GM19463 (cell line): ENCODE results near the gene MAP10.

Experiments
- ATAC-seq: cut with Tn5 transposase; IDR thresholded peaks from one replicate; pipeline ENCODE4 v1.9.1; 2021; ENCODE audit warnings: mild to moderate bottlenecking, moderate library complexity; ENCODE audit not compliant: unreplicated experiment

The MAP10 gene

DNA sequence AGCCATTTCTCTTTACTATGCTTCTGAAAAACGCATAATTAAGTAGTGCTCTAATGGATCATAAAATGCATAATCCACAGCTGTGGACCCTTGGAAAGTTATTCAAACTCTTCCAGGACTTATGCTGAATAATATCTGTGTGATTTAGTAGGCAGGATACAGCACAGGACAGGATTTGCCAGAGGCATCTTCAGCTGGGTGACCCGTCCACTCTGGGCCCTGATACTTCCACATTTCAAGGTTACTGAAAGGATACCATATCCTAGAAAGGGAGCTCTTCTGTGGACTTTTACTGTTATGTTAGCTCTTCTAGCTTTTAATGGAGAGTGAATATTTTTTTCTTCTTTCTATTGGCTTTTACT is 49.6 kb downstream of the MAP10 start:
- no peak for ATAC-seq

DNA sequence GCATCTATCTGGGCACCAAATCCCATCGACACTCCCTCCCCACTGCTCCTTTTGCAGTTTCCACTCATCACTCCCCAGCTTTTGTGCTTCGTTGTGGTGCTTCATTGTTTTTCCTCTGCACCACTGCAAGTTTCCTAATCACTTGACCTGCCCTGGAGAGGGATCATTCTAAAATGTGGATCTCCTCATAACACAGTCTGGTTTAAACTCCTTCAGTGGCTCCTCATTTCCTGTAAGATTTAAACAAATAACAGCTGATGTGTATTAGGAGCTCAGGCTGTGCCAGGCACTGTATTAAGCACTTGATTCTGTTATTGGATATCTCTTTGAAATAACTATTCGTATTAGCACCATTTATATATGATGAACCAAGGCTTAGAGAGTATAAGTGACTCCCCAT is 51.3 kb downstream of the MAP10 start:
- no peak for ATAC-seq
